T-helper 2 cell treated with Interferon-gamma antibody and Interleukin-4, amounts not matched to agents 5 μg/mL and 100 μg/mL, for 36 hours (primary cell): ENCODE data around the gene SLC22A15.
A peak's percentile ranks its signal among the peaks of the same experiment; 100 is the strongest.
"Not testable (repeated sequence)": the region's sequence is repeated elsewhere in the genome, so short reads cannot be mapped to it uniquely, and the experiment has no call there.

Experiments
- DNase-seq: peaks from one replicate; pipeline ENCODE4 v3.0.0; 2021; ENCODE audit warnings: low spot score
- H3K27ac Mint-ChIP-seq: one replicate; pipeline ENCODE4 v1.8.0; 2021; ENCODE audit warnings: mild to moderate bottlenecking, mixed read lengths
- H3K27me3 Mint-ChIP-seq: one replicate; pipeline ENCODE4 v1.8.0; 2021; ENCODE audit warnings: low read depth, mixed read lengths
- H3K36me3 Mint-ChIP-seq: one replicate; pipeline ENCODE4 v1.8.0; 2021; ENCODE audit warnings: low read depth, mixed read lengths
- H3K4me1 Mint-ChIP-seq: one replicate; pipeline ENCODE4 v1.8.0; 2021; ENCODE audit warnings: low read depth, mixed read lengths
- H3K4me3 Mint-ChIP-seq: one replicate; pipeline ENCODE4 v1.8.0; 2022; ENCODE audit warnings: mild to moderate bottlenecking, moderate library complexity, mixed read lengths
- H3K9me3 Mint-ChIP-seq: one replicate; pipeline ENCODE4 v1.8.0; 2021; ENCODE audit warnings: mixed read lengths

The SLC22A15 gene

DNA sequence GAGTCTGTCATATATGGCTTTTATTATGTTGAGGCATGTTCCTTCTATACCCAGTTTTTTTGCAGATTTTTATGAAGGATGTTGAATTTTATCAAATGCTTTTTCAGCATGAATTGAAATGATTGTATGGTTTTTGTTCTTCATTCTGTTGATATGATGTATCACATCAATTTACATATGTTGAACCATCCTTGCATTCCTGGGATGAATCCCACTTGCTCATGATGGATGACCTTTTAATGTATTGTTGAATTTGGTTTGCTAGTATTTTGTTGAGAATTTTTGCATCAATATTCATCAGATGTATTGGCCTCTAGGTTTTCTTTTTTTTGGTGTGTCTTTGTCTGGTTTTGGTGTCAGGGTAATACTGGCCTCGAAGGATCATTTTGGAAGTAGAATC, 21.6 kb downstream of the SLC22A15 start:
- not testable (repeated sequence) for DNase-seq, H3K36me3 Mint-ChIP-seq, H3K4me3 Mint-ChIP-seq, H3K27ac Mint-ChIP-seq, H3K27me3 Mint-ChIP-seq, H3K4me1 Mint-ChIP-seq
- H3K9me3 Mint-ChIP-seq: peaks cover 26% of the 10 kb centered on the region

DNA sequence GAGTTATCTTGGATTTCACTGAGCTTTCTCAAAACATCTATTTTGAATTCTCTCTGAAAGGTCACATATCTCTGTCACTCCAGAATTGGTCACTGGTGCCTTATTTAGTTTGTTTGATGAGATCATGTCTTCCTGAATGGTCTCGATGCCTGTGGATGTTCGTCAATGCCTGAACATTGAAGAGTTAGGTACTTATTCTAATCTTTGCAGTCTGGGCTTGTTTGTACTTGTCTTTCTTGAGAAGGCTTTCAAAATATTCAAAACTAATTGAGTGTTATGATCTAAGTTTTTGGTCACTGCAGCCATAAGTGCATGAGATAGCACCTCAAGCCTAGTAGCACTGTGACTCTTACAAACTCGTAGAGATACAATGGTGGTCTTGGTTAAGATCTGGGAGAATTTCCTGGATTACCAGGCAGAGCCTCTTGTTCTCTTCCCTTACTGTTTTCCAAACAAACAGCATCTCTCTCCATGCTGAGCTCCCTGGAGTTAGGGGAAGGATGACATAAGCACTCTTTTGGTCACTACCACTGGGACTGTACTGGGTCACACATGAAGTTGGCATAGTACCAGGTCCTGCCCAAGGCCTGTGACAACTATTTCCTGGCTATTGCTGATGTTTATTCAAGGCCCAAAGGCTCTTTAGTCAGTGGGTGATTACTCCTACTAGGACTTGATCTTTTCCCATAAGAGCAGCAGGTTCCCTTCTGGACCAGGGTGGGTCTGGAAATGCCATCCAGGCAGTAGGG, 25.6 kb downstream of the SLC22A15 start:
- Mint-ChIP-seq H3K36me3 (no peaks in the 10 kb centered on the region), H3K4me1 (peaks cover 10% of the 10 kb centered on the region), H3K27me3 (peaks cover 3% of the 10 kb centered on the region), H3K9me3 (peaks cover 29% of the 10 kb centered on the region), H3K27ac (no peak overlapping the region), H3K4me3 (no peak overlapping the region)
- DNase-seq: no peak

DNA sequence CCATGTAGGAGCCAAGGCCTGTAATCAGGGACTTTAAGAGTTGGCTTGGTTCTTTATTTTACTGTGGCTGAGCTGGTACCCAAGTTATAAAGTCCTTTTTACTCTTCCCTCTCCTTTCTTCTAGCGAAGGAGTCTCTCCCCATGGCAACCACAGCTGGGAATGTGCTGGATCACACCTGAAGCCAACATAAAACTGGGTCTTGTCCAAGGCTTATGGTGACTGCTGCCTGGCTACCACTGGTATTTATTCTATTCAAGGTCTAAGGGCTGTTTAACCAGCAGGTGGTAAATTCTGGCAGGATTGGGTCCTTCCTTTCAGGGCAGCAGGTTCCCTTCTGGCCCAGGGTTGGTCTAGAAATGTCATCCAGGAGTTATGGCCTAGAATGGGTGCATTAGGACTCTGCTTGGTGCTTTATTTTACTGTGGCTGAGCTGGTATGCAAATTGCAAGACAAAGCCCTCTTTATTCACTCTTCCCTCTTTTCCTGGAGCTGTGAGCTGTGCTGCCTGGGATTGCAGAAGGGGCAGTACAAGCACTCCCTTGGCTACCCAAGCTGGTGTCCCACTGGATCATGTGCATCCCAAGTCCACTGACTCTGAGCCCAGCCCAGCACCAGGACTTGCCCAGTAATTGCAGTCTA, 26.6 kb downstream of the SLC22A15 start:
- peaks cover 3% of the 10 kb centered on the region for H3K27me3 Mint-ChIP-seq
- peaks cover 24% of the 10 kb centered on the region for H3K9me3 Mint-ChIP-seq
- H3K4me1 Mint-ChIP-seq: peaks cover 10% of the 10 kb centered on the region
- H3K27ac Mint-ChIP-seq: no peak overlapping the region
- no peak overlapping the region for H3K4me3 Mint-ChIP-seq
- no peaks in the 10 kb centered on the region for H3K36me3 Mint-ChIP-seq
- no peak for DNase-seq

DNA sequence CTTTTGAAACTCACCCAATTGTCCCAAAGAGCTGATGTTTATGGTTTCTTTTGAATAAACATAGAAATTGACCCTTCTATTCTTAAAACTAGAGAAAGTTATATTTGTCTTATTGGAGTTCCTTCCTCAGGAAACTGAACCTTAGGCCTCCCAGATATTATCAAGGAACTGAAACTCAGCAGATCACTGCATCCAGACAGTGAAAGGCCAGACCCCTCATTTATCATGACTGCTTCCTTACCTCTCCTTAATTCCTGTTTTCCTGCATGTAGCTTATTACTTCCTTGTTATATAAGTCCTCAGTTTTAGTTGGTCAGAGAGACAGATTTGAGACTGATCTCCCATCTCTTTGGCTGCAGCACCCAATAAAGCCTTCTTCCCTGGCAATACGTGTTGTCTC, 27.5 kb downstream of the SLC22A15 start:
- H3K4me1 Mint-ChIP-seq: peaks cover 10% of the 10 kb centered on the region
- H3K27ac Mint-ChIP-seq: no peak overlapping the region
- H3K36me3 Mint-ChIP-seq: no peaks in the 10 kb centered on the region
- H3K4me3 Mint-ChIP-seq: no peak overlapping the region
- no peak for DNase-seq
- peaks cover 3% of the 10 kb centered on the region for H3K27me3 Mint-ChIP-seq
- peaks cover 15% of the 10 kb centered on the region for H3K9me3 Mint-ChIP-seq

GRCh38 chr1:116006486-116006964, 30.2 kb downstream of the SLC22A15 start:
- peaks cover 3% of the 10 kb centered on the region for H3K9me3 Mint-ChIP-seq
- peak overlapping the region; percentile 92 for H3K27ac Mint-ChIP-seq
- H3K4me1 Mint-ChIP-seq: peaks cover 10% of the 10 kb centered on the region
- peaks cover 5% of the 10 kb centered on the region for H3K27me3 Mint-ChIP-seq
- H3K36me3 Mint-ChIP-seq: no peaks in the 10 kb centered on the region
- no peak for DNase-seq
- H3K4me3 Mint-ChIP-seq: peak overlapping the region; percentile 79

- H3K27ac Mint-ChIP-seq: no peak overlapping the region
- H3K9me3 Mint-ChIP-seq: peaks cover 3% of the 10 kb centered on the region
- H3K27me3 Mint-ChIP-seq: peaks cover 11% of the 10 kb centered on the region
- H3K36me3 Mint-ChIP-seq: no peaks in the 10 kb centered on the region
- DNase-seq: no peak
- no peak overlapping the region for H3K4me3 Mint-ChIP-seq
- peaks cover 10% of the 10 kb centered on the region for H3K4me1 Mint-ChIP-seq
Measured at GRCh38 chr1:116008656-116009390, 32.5 kb downstream of the SLC22A15 start.

DNA sequence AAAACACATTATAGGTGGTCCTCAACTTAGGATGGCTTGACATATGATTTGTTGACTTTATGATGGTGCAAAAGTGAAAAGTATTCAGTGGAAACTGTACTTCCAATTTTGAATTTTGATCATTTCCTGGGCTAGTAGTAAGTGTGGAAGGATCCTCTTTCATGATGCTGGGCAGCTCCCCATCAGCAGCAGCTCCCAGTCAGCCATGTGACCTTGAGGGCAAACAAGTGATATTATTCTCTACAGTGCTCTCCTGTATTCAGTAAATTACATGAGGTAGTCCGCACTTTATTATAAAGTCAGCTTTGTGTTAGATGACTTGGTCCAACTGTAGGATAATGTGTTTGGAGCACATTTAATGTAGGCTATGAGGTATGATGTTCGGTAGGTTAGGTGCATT, 36.4 kb downstream of the SLC22A15 start:
- no peak for DNase-seq
- no peak overlapping the region for H3K27ac Mint-ChIP-seq
- no peaks in the 10 kb centered on the region for H3K4me1 Mint-ChIP-seq
- H3K27me3 Mint-ChIP-seq: peaks cover 12% of the 10 kb centered on the region
- H3K36me3 Mint-ChIP-seq: no peaks in the 10 kb centered on the region
- no peak overlapping the region for H3K4me3 Mint-ChIP-seq
- no peaks in the 10 kb centered on the region for H3K9me3 Mint-ChIP-seq

- H3K36me3 Mint-ChIP-seq: no peaks in the 10 kb centered on the region
- H3K4me3 Mint-ChIP-seq: no peak overlapping the region
- H3K9me3 Mint-ChIP-seq: no peaks in the 10 kb centered on the region
- H3K27me3 Mint-ChIP-seq: peaks cover 13% of the 10 kb centered on the region
- DNase-seq: no peak
- peaks cover 2% of the 10 kb centered on the region for H3K4me1 Mint-ChIP-seq
- no peak overlapping the region for H3K27ac Mint-ChIP-seq
Measured at GRCh38 chr1:116015679-116016078, 39.4 kb downstream of the SLC22A15 start.

- no peak overlapping the region for H3K4me3 Mint-ChIP-seq
- H3K27ac Mint-ChIP-seq: no peak overlapping the region
- no peaks in the 10 kb centered on the region for H3K9me3 Mint-ChIP-seq
- no peaks in the 10 kb centered on the region for H3K36me3 Mint-ChIP-seq
- no peak for DNase-seq
- peaks cover 8% of the 10 kb centered on the region for H3K27me3 Mint-ChIP-seq
- H3K4me1 Mint-ChIP-seq: peaks cover 2% of the 10 kb centered on the region
Measured at GRCh38 chr1:116018007-116018406, 41.7 kb downstream of the SLC22A15 start.

DNA sequence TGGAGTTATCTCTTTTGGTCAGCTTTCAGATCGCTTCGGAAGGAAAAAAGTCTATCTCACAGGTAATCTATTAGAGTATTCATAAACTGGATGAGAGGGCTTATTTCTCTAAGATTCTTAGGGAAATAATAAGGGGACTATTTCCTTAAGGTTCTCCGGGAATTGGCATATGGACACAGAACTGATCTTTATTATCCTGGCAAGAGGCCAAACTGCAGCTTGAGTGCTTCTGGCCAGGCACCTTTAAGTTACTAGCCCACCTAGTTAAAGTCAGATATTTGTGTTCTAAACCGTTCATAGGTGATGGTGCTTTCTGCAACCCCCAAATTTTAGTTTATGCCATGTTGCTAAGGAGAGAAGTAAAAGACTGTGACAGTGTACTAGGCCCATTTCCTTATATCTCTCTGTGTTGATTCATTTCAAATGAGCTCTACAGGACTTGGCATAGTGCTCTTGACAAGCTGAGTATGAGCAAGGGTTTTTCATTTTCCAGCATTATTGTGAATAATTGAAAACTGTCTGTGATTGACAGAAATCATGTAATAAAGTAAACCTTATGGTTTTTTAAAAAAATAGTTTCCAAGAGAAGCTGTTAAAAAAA, 43.4 kb downstream of the SLC22A15 start:
- Mint-ChIP-seq H3K27ac (no peak overlapping the region), H3K36me3 (no peaks in the 10 kb centered on the region), H3K4me1 (peaks cover 2% of the 10 kb centered on the region), H3K4me3 (no peak overlapping the region), H3K9me3 (no peaks in the 10 kb centered on the region), H3K27me3 (peaks cover 2% of the 10 kb centered on the region)
- no peak for DNase-seq

- no peak for DNase-seq
- Mint-ChIP-seq H3K36me3 (no peaks in the 10 kb centered on the region), H3K9me3 (no peaks in the 10 kb centered on the region), H3K4me3 (no peak overlapping the region), H3K4me1 (peaks cover 2% of the 10 kb centered on the region), H3K27ac (no peak overlapping the region), H3K27me3 (peaks cover 2% of the 10 kb centered on the region)
Measured at GRCh38 chr1:116020668-116021272, 44.5 kb downstream of the SLC22A15 start.

DNA sequence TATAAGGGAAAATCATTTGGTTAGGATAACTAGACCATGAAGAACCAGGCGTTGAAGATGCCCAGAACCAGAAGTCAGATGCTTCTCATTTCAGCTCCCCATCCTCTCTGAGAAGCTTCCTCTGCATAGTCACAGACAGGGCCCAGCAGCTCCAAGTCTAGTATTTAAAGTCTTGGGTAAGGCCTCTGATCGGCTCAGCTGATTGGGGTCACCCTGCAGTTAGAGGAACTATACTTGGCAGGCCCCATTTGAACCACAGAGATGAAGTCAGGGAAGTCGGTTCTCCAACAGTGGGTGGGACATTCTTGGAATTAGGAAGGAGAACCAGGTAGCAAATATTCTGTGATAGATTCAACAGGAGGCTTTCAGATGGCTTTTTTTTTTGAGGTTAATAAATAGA, 48.3 kb downstream of the SLC22A15 start:
- DNase-seq: no peak
- Mint-ChIP-seq H3K9me3 (no peaks in the 10 kb centered on the region), H3K4me1 (peaks cover 2% of the 10 kb centered on the region), H3K36me3 (no peaks in the 10 kb centered on the region), H3K27me3 (peaks cover 2% of the 10 kb centered on the region), H3K27ac (no peak overlapping the region), H3K4me3 (no peak overlapping the region)

DNA sequence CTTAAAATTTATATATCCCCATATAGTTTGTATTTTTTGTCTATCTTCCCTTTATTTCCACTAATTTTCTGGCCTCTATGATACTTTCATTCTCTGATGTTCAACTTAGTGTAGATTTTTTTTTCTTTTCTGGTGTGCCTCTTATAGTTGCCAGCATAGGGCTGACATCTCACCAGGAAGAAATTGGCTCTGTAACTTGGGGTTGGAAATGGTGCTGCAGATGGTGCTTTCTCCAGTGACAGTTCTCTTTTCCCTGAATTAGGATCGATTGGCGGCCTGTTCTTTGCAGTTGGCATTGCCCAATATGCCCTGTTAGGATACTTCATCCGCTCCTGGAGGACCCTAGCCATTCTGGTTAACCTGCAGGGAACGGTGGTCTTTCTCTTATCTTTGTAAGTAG, 50.3 kb downstream of the SLC22A15 start:
- Mint-ChIP-seq H3K27ac (no peak overlapping the region), H3K4me3 (no peak overlapping the region), H3K36me3 (no peaks in the 10 kb centered on the region), H3K4me1 (no peaks in the 10 kb centered on the region), H3K9me3 (no peaks in the 10 kb centered on the region), H3K27me3 (no peaks in the 10 kb centered on the region)
- DNase-seq: no peak
